HG03565 (cell line): ENCODE results near the gene HEBP2.
A peak's percentile ranks its signal among the peaks of the same experiment; 100 is the strongest.
"Not testable (repeated sequence)": the region's sequence is repeated elsewhere in the genome, so short reads cannot be mapped to it uniquely, and the experiment has no call there.

Experiments used
- ATAC-seq: cut with Tn5 transposase; IDR thresholded peaks from one replicate; pipeline ENCODE4 v1.9.1; 2021; ENCODE audit warnings: mild to moderate bottlenecking, moderate library complexity; ENCODE audit not compliant: unreplicated experiment

The HEBP2 gene

GRCh38 chr6:138403801-138404665, at the start of gene HEBP2:
TSS of gene HEBP2 (plus strand) at chr6:138404223. CDS start at chr6:138404496, 273 bp downstream.
- peak; percentile 75 for ATAC-seq

GRCh38 chr6:138357928-138358327, 46.1 kb upstream of the HEBP2 start:
- ATAC-seq: no peak

- ATAC-seq: not testable (repeated sequence)
Observed at GRCh38 chr6:138368684-138369083, 35.3 kb upstream of the HEBP2 start.

GRCh38 chr6:138370631-138371451, 33.2 kb upstream of the HEBP2 start:
- no peak for ATAC-seq

- ATAC-seq: no peak
Observed at GRCh38 chr6:138371452-138371711, 32.6 kb upstream of the HEBP2 start.

GRCh38 chr6:138371720-138372119, 32.3 kb upstream of the HEBP2 start:
- no peak for ATAC-seq

- ATAC-seq: no peak
Observed at GRCh38 chr6:138372711-138373463, 31.1 kb upstream of the HEBP2 start.

GRCh38 chr6:138374230-138374629, 29.8 kb upstream of the HEBP2 start:
- ATAC-seq: no peak

- no peak for ATAC-seq
Observed at GRCh38 chr6:138374815-138375214, 29.2 kb upstream of the HEBP2 start.

- ATAC-seq: no peak
Observed at GRCh38 chr6:138377042-138377441, 27.0 kb upstream of the HEBP2 start.

GRCh38 chr6:138377844-138378243, 26.2 kb upstream of the HEBP2 start, which contains the start of gene SMIM28:
TSS of gene SMIM28 (plus strand) at chr6:138377905. CDS start at chr6:138378073, 168 bp downstream.
- no peak for ATAC-seq

- ATAC-seq: no peak
Observed at GRCh38 chr6:138378463-138378862, 25.6 kb upstream of the HEBP2 start.

- no peak for ATAC-seq
Observed at GRCh38 chr6:138382498-138383265, 21.3 kb upstream of the HEBP2 start.

GRCh38 chr6:138383776-138384175, 20.2 kb upstream of the HEBP2 start:
- no peak for ATAC-seq

GRCh38 chr6:138386897-138387296, 17.1 kb upstream of the HEBP2 start:
- ATAC-seq: no peak

GRCh38 chr6:138387577-138388368, 16.2 kb upstream of the HEBP2 start:
- ATAC-seq: no peak

GRCh38 chr6:138389551-138389950, 14.5 kb upstream of the HEBP2 start:
- ATAC-seq: no peak

- ATAC-seq: no peak
Observed at GRCh38 chr6:138393871-138394783, 9.9 kb upstream of the HEBP2 start.

GRCh38 chr6:138396709-138397108, 7.3 kb upstream of the HEBP2 start:
- no peak for ATAC-seq
